Urothelium cell line (cell line): ENCODE results near the gene ZNF438.

Experiments
- DNase-seq: peaks from one replicate; pipeline ENCODE4 v3.0.0; 2011; ENCODE audit warnings: low spot score, mixed read lengths
- FAIRE-seq: peaks from 2 replicates; lab custom pipeline; 2011; peaks lifted over from hg19 to GRCh38; lab: Jason Lieb, UNC

The ZNF438 gene

GRCh38 chr10:30894221-30894620 lies 137.4 kb downstream of the ZNF438 start:
- DNase-seq (no peak), FAIRE-seq (no peak)

GRCh38 chr10:30893208-30893607 lies 138.5 kb downstream of the ZNF438 start:
- FAIRE-seq (no peak), DNase-seq (no peak)

GRCh38 chr10:30887839-30888238 lies 143.8 kb downstream of the ZNF438 start:
- no peak for DNase-seq
- FAIRE-seq = no peak

GRCh38 chr10:30885423-30885822 lies 146.2 kb downstream of the ZNF438 start:
- DNase-seq = no peak
- FAIRE-seq = no peak

- no peak for FAIRE-seq
Measured at GRCh38 chr10:30883751-30884150, 147.9 kb downstream of the ZNF438 start.

DNA sequence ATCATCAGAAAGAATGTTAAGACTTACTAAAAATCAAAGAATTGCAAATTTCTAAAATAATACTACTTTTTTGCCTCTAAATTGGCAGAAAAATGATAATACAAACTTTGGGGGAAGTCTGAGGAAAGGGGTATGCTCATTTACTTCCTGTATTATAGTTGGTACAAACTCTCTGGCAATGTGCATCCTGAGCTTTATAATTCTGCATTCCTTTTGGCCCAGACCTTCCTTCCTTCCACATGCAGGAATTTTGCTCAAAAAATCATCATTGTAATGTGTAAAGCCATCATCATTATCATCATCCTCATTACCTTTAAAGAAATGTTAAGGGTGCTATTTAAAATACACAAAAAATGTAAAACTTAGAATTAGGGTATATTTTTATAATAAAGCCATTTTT lies 148.5 kb downstream of the ZNF438 start:
- no peak for DNase-seq
- FAIRE-seq = no peak

More at GRCh38 chr10:30883751-30884150, 147.9 kb downstream of the ZNF438 start:
- no peak for DNase-seq

DNA sequence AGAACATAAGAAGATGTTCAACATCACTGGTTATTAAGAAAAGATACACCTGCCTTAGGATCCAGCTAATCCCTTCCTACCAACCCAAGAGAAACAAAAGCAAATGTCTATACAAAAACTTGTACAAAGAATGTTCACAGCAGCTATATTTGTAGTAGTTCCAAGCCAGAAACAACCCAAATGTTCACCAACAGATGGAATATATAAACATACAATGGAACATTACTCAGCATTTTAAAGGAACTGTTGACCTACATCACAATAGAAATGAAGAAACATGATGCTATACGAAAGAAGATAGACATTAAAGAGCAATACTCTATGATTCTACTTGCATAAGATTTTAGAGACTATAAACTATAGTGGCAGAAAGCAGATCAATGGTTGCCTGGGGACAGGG lies 149.4 kb downstream of the ZNF438 start:
- FAIRE-seq (no peak), DNase-seq (no peak)

GRCh38 chr10:30878920-30879319 lies 152.7 kb downstream of the ZNF438 start:
- FAIRE-seq (no peak), DNase-seq (no peak)

DNA sequence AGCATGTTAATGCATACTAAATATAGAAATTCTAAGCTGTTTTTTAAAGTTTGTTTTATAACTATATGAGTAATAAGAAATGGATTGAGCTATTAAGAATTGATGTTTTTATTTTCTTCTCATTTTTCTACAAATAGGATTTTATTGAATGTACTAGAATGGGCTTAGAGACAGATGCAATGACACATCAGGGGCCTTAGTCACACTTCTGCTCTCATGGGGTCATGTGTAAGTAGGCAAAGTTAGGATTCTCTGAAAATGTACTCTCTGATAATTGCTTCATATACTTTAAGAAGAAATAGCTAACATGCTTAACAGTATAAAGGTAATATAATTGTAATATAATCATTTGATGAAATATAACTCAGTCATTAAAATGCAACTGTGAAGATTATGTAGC lies 154.6 kb downstream of the ZNF438 start:
- FAIRE-seq (no peak), DNase-seq (no peak)

GRCh38 chr10:30873411-30873810 lies 158.3 kb downstream of the ZNF438 start:
- no peak for FAIRE-seq
- no peak for DNase-seq

DNA sequence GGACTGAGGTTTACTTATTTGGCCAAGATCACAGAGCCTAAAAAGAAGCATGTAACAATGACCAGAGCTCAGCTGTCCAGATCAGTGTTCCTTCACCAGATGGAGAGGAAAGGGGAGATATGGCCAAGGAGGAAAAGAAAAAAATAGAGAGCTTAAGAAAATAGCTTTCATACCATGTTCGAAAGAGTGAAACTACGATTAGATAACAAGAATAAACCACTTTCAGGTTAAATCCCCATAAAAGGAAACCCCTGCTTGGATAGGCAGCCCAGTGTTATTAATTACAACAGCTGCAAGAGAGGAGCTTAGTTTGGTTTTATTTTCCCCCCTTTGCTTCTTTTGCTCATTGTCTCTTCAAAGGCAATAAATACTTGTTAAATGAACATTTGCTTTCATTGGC lies 160.8 kb downstream of the ZNF438 start:
- FAIRE-seq = no peak
- DNase-seq = no peak

DNA sequence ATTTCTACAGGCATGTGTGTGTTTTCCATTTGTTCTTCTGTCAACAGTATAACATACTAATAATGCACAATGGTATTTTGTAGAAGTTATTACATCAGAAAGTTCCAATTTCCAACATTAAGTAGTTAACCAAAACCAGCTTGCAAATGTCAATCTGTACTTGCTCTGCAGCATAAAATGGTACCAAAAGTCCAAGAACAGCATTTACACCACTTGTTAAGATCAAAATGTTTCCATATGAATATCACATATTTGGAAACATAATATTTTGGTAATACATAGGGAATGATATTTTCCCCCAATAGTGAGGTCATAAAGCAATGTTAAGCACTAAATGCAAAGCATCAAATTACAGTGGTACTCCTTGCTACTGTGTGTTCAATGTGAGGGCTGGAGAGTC lies 162.1 kb downstream of the ZNF438 start:
- FAIRE-seq (no peak), DNase-seq (no peak)

DNA sequence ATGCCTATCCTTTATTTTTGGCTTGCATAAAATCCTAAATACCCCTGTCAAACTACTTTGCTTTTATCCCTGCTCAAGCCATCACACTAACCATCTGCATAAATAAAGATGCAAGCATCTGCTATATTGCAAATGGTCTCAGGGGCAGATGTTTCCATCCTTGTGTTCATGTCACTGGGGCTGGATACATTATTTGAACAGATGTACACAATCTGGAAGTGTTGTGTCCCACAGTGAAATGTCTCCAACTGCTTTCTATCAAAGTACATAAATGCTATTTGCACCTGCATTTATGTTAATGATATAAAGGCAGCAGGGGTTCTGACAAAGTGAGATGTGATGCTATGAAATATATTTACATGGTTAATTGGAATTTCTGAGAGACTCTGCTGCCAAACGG lies 163.1 kb downstream of the ZNF438 start:
- no peak for FAIRE-seq
- DNase-seq = no peak

DNA sequence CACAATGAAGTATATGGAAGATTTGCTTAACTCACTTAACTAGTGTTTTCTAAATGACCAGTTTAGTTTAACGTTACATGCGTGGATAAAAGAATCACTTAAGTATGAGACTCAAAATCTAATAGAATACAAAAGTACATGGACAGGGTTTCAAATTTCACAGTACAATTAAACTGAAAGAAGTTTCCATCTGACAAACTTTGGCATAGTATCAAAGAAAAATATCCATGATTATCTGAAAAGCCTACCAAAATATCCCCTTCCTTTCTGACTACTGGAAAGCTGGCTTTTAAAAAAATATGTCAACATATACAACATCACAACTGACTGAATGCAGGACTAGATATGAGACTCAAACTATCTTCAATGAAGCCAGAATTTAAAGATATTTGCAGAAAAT lies 164.8 kb downstream of the ZNF438 start:
- no peak for DNase-seq
- FAIRE-seq = no peak

DNA sequence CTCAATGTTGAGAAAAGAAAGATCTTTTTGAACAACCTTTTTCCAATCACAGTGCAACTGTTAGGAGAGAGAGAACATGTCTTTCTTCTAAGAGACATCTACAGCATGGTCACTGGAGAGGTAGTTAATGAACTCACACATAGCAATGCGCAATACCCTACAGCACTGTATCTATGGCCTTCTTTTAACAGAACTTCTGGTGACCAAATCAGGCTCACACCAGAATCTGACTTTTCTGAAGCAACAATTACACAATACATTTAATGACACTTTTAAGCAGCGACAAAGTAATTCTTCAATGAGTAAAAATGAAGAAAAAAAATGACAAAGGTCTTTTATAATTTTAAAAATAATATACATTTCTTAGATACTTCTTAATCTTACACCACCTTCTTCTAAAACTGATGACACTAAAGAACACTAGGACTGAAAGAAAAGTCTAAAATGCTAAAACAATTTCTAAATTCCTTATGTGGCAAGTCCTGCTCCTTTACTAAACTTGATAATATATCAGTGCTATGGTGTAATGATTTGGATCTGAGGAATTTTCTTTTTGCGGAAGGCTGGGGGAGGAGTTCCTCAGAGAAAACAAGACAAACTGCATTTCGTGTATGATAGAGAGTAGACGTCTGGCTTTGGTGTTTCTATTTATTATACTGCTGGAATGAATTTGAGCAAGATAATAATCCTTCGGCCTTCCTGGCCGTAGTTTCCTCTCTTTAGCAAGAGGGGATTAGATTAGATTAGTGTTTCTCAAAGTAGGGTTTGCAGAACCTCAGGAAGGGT lies 166.3 kb downstream of the ZNF438 start:
- FAIRE-seq = no peak
- DNase-seq = no peak

DNA sequence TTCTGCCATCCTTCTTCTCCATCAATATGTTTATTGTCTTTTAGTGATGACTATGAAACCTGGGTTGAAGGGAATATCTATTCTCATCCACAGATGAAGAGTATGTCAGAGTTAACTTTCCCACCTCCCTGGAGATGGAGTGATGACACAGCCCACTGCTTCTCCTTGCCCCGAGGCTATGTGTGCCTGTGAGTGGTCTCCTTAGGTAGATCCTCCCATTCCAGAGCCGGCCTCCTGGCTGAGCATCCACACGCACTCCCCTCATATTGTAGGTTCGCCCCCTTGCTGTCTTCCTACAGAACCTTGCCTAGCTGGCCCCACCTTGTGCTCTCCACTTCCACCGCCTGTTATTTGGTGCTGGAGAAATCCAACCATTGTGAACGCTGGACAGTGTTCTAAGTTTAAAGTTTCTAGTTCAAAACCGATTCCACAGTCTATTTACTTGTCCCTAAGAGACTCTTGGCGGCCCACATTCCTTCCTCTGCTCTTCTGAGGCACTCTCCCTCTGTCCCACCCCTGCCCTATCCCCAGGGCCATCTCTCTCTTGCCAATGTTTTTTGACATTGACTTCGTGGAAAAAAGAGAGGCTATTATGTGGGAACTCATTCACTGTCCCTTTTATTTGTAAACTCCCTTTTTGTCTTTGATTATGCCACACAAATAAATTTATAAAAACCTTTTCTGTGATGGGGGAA lies 168.0 kb downstream of the ZNF438 start:
- no peak for DNase-seq
- no peak for FAIRE-seq

- no peak for DNase-seq
- no peak for FAIRE-seq
Measured at GRCh38 chr10:30862486-30862885, 169.2 kb downstream of the ZNF438 start.

DNA sequence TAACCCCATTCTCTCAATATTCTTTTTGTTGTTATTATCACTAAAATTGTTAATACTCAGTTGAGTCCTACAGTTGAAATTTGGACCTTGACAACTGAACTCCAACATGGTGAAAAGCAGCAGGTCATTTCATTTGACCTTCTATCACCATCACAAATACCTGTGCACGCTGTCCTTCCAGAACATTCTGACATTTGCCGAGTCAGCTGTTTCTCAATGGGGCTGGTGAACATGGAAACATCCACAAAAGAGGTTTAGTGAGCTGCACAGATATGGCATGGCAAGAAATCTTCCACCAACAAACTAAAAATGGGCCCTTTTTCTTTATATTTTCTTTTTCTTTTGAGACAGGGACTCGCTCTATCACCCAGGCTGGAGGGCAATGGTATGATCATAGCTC lies 169.7 kb downstream of the ZNF438 start:
- no peak for FAIRE-seq
- no peak for DNase-seq

- FAIRE-seq = no peak
- no peak for DNase-seq
Measured at GRCh38 chr10:30861221-30861620, 170.4 kb downstream of the ZNF438 start.

DNA sequence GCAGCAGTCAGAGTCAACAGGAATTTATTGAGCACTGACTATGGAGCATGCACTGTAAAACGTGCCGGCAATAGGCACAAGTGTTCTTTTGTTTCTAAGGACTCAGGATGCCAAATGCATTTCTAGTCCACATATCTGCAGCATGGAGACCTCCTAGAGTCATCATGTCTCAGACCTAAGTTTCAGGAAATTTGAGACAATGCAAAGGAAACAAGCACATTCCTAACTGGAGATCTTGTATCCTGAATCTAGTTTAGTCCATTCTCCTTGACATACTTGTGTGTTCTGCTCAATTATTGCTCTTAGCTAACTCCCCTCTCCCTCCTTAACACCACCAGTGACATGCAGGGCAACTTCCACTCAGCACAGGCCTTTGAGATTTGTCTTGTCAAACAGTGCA lies 173.2 kb downstream of the ZNF438 start:
- DNase-seq (no peak), FAIRE-seq (no peak)

DNA sequence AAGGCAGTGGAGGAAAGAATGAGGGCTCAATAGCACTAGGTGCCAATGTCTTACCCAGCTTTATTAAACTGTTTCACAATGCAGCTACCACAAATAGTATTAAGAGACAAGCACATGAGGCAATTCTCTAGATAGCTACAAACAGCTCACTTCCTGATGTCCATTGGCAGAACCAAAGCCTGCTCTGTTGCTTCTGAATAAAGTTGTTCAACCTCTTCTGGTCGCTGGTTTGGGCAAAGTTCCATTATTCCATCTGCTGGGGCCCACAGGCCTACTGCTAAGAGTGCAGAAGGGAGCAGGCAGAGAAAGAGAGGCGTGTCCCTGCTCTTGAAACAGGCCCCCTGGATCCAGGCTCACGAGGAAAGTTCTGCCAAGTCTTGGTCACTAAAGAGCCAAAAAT lies 173.9 kb downstream of the ZNF438 start:
- DNase-seq (no peak), FAIRE-seq (no peak)

DNA sequence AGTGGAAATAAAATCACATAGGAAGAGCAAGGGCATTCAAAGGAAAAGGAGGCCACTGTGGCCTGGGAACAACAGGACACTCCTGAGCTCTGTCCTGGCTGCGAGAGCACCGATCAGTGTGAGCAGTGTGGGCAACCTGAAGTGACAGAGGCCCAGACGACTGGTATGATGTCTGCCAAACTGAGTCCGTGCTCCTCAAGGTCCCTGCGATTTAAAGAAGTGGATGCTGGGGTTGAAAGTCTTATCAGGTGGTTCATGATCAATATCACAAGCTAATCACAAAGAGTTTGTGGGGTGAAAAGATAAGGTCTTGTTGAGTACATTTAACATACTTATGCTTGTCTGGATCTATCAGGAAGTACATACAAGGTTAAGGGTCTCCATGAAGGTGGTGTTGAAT lies 176.5 kb downstream of the ZNF438 start:
- DNase-seq (no peak), FAIRE-seq (no peak)

- DNase-seq (no peak), FAIRE-seq (no peak)
Measured at GRCh38 chr10:30854656-30855055, 177.0 kb downstream of the ZNF438 start.
